HepG2 (cell line): ENCODE results near the gene GYS1.

ENCODE experiments used
- CEBPB ChIP-seq: IDR thresholded peaks from 2 replicates; pipeline ENCODE4 v1.6.1; 2011; ENCODE audit warnings: low read depth, low read length, improper control_type of control experiment, borderline replicate concordance
- CTCF ChIP-seq: sonication (generic); formaldehyde crosslinking; IDR thresholded peaks from 2 replicates; pipeline ENCODE4 v1.5.0; 2020; ENCODE audit warnings: mild to moderate bottlenecking, missing genetic modification reagents, moderate library complexity
- ETS1 ChIP-seq: sonication (generic); formaldehyde crosslinking; IDR thresholded peaks from 2 replicates; pipeline ENCODE4 v1.4.0; 2020; ENCODE audit warnings: missing genetic modification reagents
- HCFC1 ChIP-seq: fragments of 150-350 bp; IDR thresholded peaks from 2 replicates; pipeline ENCODE4 v1.6.1; 2014; ENCODE audit warnings: low read depth, low read length
- JUND ChIP-seq: sonication (generic); formaldehyde crosslinking; IDR thresholded peaks from 2 replicates; pipeline ENCODE4 v1.8.0; 2022; ENCODE audit warnings: mild to moderate bottlenecking, missing genetic modification reagents
- MAX ChIP-seq: IDR thresholded peaks from 2 replicates; pipeline ENCODE4 v1.6.1; 2012; ENCODE audit warnings: inconsistent platforms
- POLR2A ChIP-seq, 2 experiments: IDR thresholded peaks; 2 replicates each; pipeline ENCODE4 v1.6.1; 2011; ENCODE audit warnings: low read depth in 2 of 2, low read length in 2 of 2, mild to moderate bottlenecking in 1 of 2, moderate library complexity in 1 of 2; ENCODE audit not compliant: insufficient read depth in 1 of 2
- POLR2AphosphoS5 ChIP-seq: IDR thresholded peaks from 2 replicates; pipeline ENCODE4 v1.6.1; 2012; ENCODE audit warnings: low read depth, low read length
- RNF219 ChIP-seq: sonication (generic); formaldehyde crosslinking; IDR thresholded peaks from 2 replicates; pipeline ENCODE4 v1.5.0; 2020; ENCODE audit warnings: mild to moderate bottlenecking, missing genetic modification reagents
- SMAD9 ChIP-seq: sonication (generic); formaldehyde crosslinking; IDR thresholded peaks from 2 replicates; pipeline ENCODE4 v1.5.1; 2020; ENCODE audit warnings: mild to moderate bottlenecking, missing genetic modification reagents
- SP4 ChIP-seq: sonication (generic); formaldehyde crosslinking; IDR thresholded peaks from 2 replicates; pipeline ENCODE4 v1.8.1; 2023; ENCODE audit warnings: mild to moderate bottlenecking, missing genetic modification reagents
- TAF1 ChIP-seq: sonication (generic); formaldehyde crosslinking; IDR thresholded peaks from 2 replicates; pipeline ENCODE4 v1.4.0; 2020; ENCODE audit warnings: missing genetic modification reagents
- ZNF18 ChIP-seq: sonication (generic); formaldehyde crosslinking; IDR thresholded peaks from 2 replicates; pipeline ENCODE4 v1.8.0; 2022; ENCODE audit warnings: mild to moderate bottlenecking, missing genetic modification reagents; ENCODE audit not compliant: insufficient replicate concordance
- ZNF274 ChIP-seq: sonication (generic); formaldehyde crosslinking; IDR thresholded peaks from 2 replicates; pipeline ENCODE4 v1.5.1; 2020; ENCODE audit warnings: mild to moderate bottlenecking, missing genetic modification reagents

- TF ChIP-seq ETS1 (CRISPR knock-in tag), result no peak
- TF ChIP-seq SP4 (CRISPR knock-in tag), result no peak
- TF ChIP-seq MAX, result no peak
- no peak for TF ChIP-seq RNF219 (CRISPR knock-in tag)
- TF ChIP-seq CTCF (CRISPR knock-in tag), result no peak
- no peak for TF ChIP-seq ZNF18 (CRISPR knock-in tag)
- no peak for TF ChIP-seq ZNF274
- TF ChIP-seq JUND (CRISPR knock-in tag), result no peak
- TF ChIP-seq POLR2A (IDR thresholded peaks at IDR 0.05; ENCODE audit: insufficient read depth in 1 of 2, low read depth in 2 of 2, low read length in 2 of 2), result no peak
- TF ChIP-seq POLR2AphosphoS5, result no peak
- TF ChIP-seq TAF1, result no peak
- TF ChIP-seq SMAD9 (CRISPR knock-in tag), result no peak
- no peak for TF ChIP-seq CEBPB
- no peak for TF ChIP-seq HCFC1
Measured at GRCh38 chr19:48928164-48929025, 64.7 kb downstream of the GYS1 start.
